Measurements from ENCODE around the gene HIGD1A.
A peak's percentile ranks its signal among the peaks of the same experiment; 100 is the strongest.

HIGD1A gene

GRCh38 chr3:42804106-42804830 is at the start of gene HIGD1A:
HIGD1A (minus strand) TSS chr3:42804490; CDS start chr3:42794253, 10,237 bp downstream.
- peak; percentile 94 for DNase-seq

- DNase-seq, result no peak
These were observed 49.5 kb upstream of the HIGD1A start for GRCh38 chr3:42853739-42854302.

DNA sequence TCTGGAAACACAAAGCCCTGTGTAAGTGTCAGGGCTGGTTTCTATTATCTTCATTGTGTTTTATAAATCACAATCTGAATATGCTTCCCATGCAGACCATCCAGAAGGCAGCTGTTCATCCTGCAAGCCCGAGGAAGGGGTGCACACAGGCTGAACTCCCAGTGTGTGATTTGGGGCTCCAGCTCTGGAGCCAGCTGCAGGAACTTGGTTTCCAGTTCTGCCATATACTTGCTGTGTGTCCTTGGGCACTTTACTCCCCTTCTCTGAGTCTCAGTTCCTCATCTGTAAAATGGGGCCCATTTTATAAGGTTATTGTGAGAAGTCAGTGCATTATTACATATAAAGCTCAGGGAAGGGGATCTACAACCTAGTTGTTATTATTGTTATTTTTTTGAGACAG is 48.8 kb upstream of the HIGD1A start:
- no peak for DNase-seq

DNA sequence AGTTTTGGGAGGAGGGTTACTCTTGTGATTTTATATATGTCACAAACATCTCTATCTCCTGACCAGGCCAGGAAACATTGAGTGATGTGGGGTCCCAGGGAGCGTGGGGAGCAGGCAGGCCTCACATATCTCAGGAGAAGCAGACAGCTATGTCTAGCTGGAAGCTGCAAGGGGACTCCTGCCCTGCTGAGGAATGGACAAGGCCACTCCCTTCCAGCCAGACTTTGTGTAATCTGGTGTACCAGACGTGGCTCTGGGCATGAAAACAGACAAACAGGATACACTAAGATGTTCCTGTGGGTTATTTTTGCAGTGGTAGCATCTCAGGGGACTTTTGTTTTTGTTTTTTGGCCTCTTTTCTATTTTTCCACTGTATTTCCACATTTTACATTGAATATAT is 48.2 kb upstream of the HIGD1A start:
- DNase-seq, result no peak

DNA sequence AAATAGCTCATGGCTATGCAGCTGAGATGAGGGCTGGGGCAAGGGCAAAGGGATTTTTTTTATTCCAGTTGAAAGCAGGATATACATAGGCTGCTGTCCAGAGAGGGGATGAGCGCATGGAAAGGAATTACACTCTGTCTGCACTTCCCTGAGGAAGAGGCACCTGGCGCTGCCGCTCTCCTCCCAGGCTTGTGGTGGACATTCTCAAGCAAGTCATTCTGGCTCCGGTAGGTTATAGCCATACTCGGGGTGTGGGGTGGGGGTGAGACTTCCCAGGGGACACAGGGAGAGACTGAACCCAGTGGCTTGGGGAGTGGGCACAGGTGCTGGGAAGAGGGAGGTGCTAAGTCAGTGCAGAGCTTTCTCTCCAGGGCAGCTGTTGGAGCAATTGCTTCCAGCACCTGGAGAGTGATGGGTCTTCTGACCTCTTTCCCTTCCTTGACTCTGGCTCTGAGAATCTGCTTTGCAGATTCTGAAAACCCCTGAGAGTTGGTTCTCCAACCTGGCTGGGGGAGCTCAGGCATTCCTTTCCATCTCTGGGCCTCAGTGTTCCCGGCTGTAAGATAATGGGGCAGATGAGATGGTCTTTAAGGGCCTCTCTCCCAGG is 47.0 kb upstream of the HIGD1A start:
- DNase-seq, result no peak

DNA sequence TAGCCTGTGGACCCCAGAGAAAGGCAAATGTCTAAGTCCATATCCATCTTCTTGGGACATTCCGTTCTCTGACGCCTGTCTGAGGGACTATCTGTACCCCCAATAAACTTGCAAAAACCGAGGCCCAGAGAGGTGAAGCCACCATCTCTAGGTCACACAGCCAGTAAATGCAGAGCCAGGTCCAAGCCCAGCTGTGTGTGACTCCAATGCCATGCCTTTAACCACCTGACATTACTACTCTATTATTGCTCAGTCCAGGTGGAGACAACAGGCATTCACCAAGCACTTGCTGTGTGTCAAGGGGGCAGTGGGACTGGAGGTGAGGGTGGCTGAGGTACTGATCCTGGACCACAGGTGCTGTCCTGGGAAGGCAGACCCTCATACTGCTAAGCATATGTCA is 46.0 kb upstream of the HIGD1A start:
- DNase-seq, result no peak

DNA sequence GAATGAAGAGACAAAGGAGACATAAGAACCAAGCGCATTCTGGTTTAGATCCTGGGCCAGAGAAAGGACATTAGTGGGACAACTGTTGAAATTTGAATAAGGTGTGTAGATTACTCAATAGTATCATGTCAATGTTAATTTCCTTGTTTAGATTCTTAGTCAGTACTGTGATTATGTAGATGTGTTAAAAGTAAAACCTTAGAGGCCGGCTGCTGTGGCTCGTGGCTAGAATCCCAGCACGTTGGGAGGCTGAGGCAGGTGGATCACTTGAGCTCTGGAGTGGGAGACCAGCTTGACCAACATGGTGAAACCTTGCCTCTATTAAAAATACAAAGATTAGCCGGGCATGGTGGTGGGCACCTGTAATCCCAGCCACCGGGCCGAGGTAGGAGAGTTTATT is 44.7 kb upstream of the HIGD1A start:
- no peak for DNase-seq

- DNase-seq, result no peak
These were observed 43.4 kb upstream of the HIGD1A start for GRCh38 chr3:42847731-42848130.

DNA sequence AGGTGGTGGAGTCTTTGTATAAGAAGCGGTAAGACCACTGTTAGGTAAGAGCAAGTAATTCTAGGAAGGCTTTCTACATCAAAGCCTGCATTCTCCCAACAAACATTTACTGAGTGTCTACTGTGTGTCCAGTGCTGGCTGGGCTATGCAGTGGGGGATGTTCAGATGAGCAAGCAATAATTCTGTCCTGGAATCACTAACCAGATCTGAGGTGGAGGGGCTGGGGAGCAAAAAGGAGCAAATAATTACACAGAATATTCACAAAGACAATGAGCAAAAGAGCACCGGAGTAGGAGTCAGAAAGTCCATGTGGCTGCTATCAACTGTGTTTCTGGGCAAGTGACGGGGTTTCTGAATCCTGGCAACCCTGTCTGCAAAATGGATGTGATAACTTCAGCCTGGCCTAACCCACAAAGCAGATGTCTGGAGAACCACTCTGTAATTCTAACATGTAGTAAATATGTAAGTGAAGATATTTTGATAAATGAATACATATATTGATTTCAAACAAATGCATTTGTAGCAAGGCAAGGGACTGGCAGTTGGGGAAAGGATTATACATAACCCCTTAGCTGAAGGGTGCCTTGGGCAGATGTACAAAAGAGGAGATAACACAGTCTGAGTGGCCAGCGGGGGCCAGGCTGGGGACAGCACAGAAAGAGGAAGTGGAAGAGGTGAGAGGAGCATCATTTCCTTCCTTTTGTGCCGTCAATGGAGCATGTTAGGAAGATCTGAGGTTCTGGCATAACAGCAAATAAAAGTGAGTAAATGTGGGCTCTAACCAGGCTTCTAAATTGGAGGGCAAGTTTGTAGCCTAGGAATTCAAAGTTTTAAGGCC is 42.6 kb upstream of the HIGD1A start:
- no peak for DNase-seq

GRCh38 chr3:42844815-42845214 is 40.5 kb upstream of the HIGD1A start:
- no peak for DNase-seq

DNA sequence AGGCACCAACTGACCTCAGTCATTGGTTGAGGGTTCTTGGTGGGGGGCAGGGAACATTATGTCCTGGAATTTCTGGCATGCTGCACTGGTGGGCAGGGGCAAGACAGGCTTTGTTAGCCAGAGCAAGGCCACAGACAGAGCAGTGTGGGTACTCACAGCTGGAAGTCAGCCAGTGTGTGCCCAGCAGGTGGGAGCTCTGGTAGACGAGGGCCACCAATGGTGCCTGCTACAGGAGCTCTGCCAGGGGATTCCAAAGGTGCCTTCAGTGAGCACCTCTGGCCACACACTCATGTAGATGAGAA is 40.1 kb upstream of the HIGD1A start:
- DNase-seq, result no peak

GRCh38 chr3:42843713-42844411 is 39.6 kb upstream of the HIGD1A start:
- DNase-seq, result no peak

GRCh38 chr3:42841332-42841731 is 37.0 kb upstream of the HIGD1A start:
- DNase-seq, result no peak

DNA sequence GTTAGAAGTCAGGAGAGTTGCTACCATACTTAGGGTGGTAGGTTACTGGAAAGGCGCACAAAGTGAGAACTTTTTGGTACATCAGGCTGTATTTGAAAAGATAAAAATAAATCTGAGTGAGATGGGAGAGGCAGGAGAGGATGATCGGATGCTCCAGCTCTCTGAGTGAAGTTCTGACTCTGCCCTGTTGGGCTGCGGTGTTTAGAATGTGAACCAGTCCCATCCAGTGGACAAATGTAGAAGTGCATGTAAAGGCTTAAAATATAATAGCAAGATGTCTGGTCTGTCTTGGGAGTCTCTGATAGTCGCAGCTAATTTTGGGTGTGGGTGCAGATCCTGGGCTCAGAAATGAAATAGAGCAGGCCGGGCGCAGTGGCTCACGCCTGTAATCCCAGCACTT is 35.3 kb upstream of the HIGD1A start:
- peak; percentile 34 for DNase-seq

- no peak for DNase-seq
These were observed 34.3 kb upstream of the HIGD1A start for GRCh38 chr3:42838571-42838970.

GRCh38 chr3:42836150-42837123 is 32.1 kb upstream of the HIGD1A start:
- DNase-seq, result no peak

- peak; percentile 83 for DNase-seq
These were observed 27.0 kb upstream of the HIGD1A start for GRCh38 chr3:42831321-42831713.

DNA sequence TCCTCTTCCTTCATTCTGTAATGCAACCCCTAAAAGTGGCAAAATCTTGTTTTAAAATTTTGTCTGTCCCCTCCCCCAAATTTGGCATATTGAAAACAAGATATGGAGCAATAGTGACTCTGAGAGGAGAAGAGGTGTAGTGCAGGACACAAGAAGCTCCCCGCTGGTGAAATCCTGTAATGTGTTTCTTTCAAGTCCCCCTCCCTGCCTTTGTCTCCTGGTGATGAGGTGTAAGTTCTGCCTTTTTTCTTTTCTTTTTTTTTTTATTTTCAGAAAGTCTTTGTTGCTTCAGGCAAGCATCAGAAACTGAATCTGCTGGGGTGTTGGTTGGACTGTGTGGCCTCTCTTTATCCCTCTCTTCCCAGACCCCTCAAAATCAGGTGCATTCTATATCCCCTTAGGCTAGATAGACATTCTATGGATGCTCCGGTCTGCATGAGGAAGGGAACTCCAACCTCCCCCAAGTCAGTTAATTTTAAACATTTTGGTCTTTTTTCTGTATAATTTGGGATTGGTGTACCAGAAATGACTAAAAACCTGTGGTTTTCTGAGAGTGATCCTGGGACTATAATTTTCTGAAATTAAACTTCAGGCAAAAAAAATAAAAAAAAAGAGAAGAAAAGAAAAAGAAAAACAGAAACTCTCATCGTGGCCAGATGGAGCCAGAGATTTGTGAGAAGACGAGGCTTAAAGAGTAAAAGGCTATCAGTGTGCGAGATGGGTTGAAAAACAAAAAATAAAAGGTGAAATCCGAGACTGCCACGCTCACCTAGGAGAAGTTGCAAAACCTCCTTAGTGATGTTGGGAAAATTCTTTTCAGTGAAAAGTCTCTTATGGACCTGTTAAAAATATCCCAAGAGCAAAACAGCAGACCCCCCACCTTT is 26.4 kb upstream of the HIGD1A start:
- DNase-seq, result no peak

- DNase-seq, result no peak
These were observed 25.5 kb upstream of the HIGD1A start for GRCh38 chr3:42829628-42830436.

- DNase-seq, result no peak
These were observed 24.9 kb upstream of the HIGD1A start for GRCh38 chr3:42829083-42829627.
